GM18951 (cell line): ENCODE data around the gene GABRA5.

Experiments
- POLR2A ChIP-seq: IDR thresholded peaks from 4 replicates; pipeline ENCODE4 v1.6.1; 2011; ENCODE audit warnings: mild to moderate bottlenecking; ENCODE audit not compliant: insufficient read length, insufficient read depth; ENCODE audit errors: extremely low read depth
- in situ Hi-C: fragments of 300-500 bp; cut with MboI; formaldehyde crosslinking; loops from one replicate; pipeline ENCODE4 v1.12.0; 2022; ENCODE audit warnings: low sequenced_read_pairs, mixed read lengths, inconsistent platforms; ENCODE audit not compliant: unreplicated experiment

The GABRA5 gene

GRCh38 chr15:26968806-26969205 lies 101.9 kb downstream of the GABRA5 start:
- in situ Hi-C loops: no loop called here

GRCh38 chr15:26970712-26971210 lies 103.9 kb downstream of the GABRA5 start, which contains the start of gene GABRG3:
Gene GABRG3, plus strand, starts transcription at chr15:26971181.
- in situ Hi-C loops: no loop called here
- TF ChIP-seq POLR2A: no peak

More at GRCh38 chr15:26968806-26969205, 101.9 kb downstream of the GABRA5 start:
- TF ChIP-seq POLR2A: no peak

- in situ Hi-C loops: no loop called here
- TF ChIP-seq POLR2A: no peak
These were observed 104.6 kb downstream of the GABRA5 start for GRCh38 chr15:26971271-26972018.

DNA sequence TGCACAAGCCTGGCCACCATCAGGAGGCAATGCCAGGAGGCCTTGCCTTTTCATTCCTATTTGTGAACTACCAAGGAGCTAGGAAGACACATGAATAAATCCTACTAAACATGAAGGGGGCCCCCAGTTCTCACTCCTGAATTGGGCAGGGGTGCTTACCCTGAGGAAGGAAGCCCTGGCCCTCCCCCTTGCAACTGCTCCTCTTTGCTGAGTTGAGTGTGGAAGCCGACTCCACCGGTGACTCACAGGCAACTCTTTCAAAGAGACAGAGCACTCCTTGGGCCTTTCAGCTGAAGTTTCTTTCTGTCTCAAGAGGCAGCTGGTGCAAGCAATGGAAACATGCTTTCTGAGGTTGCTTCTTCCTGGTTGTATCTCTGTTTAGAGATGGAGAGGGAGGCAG lies 105.8 kb downstream of the GABRA5 start:
- in situ Hi-C loops: no loop called here

GRCh38 chr15:26974120-26974780 lies 107.4 kb downstream of the GABRA5 start:
- in situ Hi-C loops: no loop called here
- no peak for TF ChIP-seq POLR2A

More for the DNA sequence above, 105.8 kb downstream of the GABRA5 start:
- TF ChIP-seq POLR2A: no peak

DNA sequence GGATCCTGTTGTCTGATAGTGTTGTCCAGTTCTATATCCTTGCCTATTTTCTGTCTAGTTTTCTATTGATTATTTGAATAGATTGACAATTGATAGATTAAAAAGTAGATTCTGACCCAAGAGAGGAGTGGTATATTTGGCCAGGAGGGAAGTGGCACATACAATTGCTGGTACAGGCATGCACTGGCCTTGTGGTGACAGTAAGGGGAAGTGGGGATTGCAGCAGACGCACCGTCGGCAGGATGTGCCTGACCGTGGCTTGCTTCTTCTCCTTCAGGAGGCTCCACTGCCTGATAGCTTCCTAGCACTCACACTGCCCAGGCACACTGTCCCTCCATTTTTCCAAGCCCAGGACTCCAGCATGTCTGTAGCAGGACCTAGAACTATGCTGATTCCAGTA lies 114.6 kb downstream of the GABRA5 start:
- TF ChIP-seq POLR2A: no peak
- in situ Hi-C loops: no loop called here

- TF ChIP-seq POLR2A: no peak
- in situ Hi-C loops: no loop called here
These were observed 117.0 kb downstream of the GABRA5 start for GRCh38 chr15:26983822-26984221.

GRCh38 chr15:26985050-26985449 lies 118.2 kb downstream of the GABRA5 start:
- TF ChIP-seq POLR2A: no peak

GRCh38 chr15:26996250-26996649 lies 129.4 kb downstream of the GABRA5 start:
- no peak for TF ChIP-seq POLR2A
- in situ Hi-C loops: no loop called here

More at GRCh38 chr15:26985050-26985449, 118.2 kb downstream of the GABRA5 start:
- in situ Hi-C loops: no loop called here
